Activated CD8-positive, alpha-beta memory T cell treated with anti-CD3 and anti-CD28 coated beads for 24 hours (primary cell): ENCODE measurements around the gene LHX4.

Source experiments
- DNase-seq: peaks from one replicate; pipeline ENCODE4 v3.0.0-alpha.2; 2020

Gene LHX4

DNA sequence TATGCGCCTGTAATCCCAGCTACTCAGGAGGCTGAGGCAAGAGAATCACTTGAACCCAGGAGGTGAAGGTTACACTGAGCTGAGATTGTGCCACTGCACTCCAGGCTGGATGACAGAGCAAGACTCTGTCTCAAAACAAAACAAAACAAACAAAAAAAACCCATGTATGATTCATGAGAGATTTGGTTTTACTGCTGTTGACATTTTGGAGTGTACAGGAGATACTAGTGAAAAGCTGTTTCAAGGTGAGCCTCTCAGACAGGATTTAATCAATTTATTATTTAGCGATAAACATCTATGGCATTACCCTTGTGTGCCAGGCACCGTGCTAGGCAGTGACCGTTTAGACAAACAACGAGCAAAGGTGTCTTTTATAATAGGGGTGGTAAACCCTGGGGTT, 16.5 kb downstream of the LHX4 start:
- DNase-seq: no peak

DNA sequence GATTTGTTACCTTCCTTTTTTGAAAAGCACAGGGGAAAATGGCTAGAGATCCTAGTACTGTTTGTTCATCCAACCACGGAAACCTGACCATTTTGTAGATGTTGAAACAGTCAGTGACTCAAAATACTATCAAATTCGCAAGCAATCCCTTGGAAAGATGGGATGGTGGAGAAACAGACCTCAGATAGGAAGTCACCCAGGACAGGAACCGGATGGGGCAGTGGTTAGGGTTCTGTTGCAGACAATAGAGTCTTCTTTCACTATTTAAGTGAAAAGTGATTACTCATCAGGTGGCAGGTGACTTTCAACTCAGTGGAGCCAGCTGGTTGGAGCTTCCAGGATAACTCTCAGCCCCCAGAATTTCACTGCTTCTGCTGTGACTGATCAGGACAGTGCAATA, 17.0 kb downstream of the LHX4 start:
- no peak for DNase-seq

DNA sequence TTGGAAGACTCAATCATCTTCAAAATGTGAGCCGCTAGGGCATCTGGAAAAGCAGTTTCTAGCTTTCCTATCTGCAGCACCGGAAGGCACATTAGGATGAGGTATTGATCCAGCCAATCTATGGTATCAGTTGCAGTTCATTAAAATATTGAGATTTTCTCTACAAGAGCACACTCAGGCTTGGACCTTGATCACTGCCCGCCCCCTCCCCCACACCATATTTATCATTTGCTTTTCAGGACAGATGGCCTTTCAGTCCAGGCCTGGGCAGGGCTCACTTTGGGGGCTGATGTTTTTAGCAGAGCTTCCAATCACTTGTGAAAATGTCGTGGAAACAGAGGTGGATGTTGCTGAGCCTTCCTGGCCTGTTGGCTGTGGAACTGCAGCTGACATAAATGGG, 17.5 kb downstream of the LHX4 start:
- no peak for DNase-seq

DNA sequence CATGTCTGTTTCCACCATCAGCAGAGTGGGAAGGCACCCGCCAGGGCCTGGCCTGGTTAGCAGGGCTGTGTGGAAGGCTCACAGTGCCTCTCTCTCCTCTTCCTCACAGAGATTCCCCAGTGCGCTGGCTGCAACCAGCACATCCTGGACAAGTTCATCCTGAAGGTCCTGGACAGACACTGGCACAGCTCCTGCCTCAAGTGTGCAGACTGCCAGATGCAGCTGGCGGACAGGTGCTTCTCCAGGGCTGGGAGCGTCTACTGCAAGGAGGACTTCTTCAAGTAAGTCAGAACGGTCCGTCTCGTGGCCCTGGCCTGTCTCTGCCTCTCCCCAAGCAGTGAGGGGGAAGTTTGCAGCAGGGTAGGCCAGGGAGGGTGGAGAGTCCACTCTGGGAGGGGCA, 18.1 kb downstream of the LHX4 start:
- no peak for DNase-seq

DNA sequence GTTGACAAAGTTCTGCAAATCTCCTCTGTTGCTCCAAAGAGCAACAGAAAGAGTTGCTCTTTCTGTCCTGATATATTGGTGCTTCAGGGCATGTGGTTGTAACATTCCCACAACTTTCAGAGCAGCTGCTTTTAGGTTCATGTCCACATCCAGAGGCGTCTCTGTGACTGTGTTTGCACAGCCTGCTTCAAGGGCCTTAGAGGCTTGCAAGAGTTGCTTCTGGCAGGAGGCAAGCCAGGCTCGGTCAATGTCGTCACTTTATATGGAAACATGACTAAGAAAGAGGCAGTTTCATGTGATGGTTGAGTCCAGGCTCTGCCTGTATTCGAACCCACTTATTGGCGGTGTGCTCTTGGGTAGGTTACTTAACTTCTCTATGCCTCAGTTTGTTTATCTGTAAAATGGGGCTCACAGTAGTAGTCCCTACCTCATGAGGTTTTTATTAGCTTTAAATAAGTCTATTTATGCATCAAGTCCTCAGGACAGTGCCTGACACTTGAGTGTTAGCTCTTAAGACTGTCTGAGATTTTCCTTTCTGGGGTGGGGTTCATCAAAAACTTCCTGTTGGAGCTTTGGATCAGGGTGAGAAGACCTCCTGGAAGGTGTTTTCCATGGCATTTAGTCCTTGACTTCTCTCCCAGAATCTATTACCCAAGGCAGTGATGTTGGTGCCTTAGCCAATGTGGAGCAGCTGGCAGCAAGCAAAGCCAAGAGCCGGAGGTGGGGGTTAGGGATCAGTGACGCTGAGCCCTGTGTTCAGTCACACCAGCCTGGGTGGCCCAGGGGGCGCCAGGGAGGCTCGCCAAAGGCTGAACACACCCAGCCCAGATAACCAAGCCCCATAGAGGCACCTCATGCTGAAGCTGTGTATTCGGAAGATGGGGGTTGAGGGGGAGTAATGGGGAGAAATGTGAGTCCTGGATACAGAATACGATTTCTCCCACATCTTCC, 18.9 kb downstream of the LHX4 start:
- no peak for DNase-seq

DNA sequence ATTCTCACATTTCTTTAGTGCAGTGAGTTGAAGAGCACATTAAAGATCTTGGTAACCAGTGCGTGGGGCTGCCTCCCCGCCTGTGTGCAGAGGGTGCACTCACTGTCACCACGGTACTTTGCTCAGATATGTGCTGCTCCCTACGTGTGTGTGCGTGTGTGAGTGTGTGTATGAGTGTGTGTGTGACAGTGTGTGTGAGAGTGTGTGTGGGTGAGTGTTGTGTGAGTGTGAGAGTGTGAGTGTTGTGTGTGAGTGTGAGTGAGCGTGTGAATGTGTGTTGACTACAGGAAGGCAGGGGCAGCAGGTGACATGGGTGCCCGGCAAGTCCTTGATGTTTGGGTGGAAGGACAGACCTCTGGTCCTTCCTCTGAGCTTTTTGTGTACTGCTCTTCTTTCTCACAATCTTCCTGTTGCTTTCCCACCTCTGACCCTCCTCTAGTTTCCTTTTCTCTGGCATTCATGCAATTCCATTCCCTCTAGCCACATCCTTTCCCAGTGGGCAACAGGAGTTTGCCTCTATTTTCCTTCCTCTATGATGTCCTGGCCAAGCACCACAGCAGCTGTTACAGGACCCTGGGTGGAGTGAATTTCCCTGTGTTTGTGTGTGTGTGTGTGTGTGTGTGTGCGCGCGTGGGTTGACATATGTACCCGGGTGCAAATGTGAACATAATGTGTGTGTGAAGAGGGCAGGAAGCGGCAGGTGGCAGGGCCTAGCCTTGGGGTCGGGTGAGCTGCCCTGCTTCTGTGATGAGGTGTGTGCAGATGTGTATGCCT, 19.8 kb downstream of the LHX4 start:
- no peak for DNase-seq

DNA sequence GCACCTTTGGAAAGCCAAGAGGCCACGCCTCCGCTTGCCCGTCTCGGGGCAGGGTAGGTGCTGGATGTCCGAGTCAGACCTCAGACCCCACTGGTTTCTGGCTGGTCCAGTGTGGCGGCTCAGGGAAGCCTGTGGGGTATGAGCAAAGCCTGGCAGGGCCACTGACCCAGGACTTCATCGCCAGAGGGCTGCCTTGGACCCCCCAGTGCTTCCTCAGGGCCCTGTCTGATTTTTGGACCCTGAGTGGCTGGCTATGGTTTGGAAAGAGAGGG, 20.4 kb downstream of the LHX4 start:
- DNase-seq: no peak

DNA sequence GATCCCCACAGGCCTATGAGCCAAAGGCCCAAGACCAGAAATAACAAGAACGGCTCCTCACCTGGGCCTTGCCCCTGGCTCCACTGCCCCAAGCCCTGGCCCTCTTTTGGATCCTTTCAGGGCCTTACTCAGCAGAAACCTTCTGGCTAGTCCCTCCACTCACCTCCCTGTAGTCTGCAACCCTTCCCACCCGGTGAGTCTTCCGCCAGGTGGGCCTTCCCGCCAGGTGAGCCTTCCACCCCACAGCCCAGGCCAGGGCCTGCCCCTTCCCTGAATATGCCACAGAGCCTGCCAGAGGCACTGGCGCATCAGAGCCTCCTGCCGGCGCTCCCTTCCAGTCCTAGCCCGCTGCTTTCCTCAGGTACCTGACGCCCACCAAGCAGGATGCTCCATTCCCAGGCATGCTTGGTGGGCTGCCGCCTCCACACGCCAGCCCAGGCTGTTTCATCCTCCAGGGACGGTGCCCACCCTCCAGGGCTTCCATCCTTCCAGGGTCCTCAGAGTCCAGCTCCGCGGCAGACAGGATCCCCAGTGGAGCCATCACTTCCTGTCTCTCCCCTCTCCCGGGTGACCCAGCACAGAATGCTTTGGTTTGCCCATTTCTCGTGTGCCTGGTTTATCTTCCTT, 20.9 kb downstream of the LHX4 start:
- no peak for DNase-seq

DNA sequence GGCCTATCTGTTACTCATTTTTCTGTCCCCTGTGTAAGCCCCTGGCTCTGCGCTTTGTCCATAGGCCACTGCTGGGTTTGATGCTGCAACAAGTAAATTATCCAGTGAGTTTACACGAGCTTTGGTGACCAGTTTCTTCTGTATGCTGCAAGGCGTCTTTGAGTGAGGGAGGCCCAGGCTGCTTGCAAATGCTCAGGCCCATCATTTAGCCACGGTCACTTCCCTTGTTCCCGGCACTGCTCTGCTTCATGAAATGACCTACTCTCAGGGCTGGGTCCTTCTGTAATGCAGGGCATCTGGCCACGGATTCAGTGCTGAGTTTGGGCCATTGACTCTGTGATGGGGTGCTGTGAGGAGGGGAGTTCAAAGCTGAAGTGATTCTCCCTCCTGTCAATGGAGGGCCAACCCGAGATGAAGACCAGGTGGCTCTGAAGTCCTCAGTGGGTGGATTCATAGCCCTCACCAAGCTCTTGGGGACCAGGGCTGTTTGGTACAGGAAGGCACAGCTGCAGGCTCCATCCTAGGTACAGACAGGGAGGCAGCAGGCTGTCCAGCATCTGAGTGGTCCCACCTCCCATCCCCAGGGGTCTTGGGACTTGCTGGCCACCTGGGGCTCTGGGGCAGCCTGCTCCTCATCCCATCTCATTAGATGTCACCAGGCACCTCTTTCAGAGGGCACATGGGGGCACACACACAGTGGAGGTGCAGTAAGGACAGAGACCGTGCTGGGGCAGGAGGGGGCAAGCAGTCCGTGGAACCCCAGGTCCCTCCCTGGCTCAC, 21.7 kb downstream of the LHX4 start:
- DNase-seq: no peak

DNA sequence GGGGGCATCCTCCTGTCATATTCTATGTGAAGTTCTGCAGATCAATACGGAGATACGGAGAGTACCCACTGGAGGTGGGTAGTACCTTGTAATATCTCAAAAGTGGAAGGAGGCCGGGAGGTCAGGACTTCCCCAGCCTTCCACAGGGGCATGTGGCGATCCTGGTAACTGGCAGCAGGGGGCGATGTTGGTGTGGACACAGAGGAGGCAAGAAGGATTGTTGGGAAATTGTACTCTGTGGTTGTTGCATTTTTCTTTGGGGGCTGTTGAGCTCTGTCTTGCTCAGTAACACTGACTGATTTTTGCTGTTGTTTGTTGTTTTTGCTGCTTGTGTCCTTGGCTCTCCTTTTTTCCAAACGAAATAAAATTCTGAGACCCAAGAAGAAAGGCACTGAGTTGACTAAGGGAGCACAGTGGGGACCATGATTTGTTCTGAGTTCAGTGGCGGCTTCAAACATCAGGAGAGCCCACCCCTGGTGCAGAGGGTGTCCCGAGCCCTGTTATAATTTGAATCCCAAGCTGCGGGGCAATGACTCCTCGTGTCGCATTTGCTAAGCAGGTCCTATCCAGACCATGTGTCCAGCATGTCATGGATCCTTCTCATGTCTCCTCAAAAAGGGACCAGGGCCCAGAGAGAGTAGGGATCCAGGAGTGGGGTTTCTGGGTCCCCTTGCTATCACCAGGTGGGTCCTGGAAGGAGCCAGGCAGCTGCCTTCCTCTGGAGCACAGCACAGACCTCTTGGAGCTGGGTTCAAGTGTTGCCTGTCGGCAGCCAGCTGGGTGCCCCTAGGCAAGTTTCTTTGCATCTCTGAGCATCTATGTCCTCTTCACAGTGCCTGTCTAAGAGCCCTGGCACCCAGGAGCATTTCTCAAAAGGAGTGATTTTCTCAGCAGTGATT, 22.8 kb downstream of the LHX4 start:
- DNase-seq: peak; percentile 85

DNA sequence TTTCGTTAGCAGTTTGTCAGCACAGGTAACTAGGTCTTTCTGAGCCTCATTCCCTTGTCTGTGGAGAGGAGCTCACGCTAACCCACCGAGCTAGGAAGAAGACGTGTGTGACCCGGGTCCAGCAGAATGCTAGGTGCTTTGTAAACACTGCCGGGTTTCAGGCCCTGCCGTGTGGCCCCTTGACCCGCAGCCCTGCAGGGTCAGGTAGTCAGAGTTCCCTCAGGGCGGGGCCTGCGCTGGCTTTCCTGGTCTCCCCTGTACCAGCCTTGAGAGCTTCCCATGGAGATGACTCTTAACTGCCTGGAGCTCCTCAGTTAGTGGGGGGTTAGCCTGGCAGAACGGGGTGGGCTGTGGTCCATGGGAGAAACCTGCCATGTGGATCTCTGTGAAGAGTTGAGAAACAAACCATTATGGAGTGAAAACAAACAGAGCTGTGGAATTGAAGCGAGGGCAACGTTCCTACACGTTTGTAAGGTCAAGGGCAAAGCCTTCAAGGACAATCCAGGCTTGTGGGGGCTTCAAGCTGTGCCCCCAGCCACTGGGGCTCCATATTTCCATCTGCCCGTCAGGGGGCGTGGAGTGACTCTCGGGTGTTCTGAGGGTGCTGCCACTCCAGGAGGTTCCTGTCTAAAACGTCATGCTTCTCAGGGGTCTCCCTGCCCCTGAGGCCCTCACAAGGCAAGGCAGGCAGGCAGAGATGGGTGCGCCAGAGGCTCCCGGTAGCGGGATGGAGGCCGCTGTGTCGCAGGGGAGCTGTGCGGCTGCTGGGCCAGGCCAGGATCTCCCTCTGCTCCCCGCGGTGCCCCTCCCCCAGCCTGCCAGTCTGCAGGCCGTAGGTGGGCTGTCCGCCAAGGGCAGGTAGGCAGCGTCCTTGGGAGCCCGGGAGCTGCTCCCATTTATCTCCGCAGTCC, 23.8 kb downstream of the LHX4 start:
- DNase-seq: no peak

DNA sequence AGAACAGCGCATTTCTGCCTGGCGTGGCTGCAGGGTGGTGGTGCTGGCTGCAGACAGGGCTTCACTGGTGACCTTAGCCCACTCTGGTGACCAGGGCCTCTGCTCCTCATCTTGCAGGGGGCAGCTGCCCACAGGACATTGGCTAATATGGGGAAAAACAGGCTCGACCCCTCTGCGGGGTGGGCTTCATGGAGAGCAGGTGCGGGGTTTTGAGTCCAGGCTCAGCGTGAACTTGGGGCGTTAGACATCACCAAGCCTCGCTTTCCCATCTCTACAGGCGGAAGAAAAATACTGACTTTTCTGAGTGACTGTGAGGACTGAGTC, 24.4 kb downstream of the LHX4 start:
- DNase-seq: no peak

DNA sequence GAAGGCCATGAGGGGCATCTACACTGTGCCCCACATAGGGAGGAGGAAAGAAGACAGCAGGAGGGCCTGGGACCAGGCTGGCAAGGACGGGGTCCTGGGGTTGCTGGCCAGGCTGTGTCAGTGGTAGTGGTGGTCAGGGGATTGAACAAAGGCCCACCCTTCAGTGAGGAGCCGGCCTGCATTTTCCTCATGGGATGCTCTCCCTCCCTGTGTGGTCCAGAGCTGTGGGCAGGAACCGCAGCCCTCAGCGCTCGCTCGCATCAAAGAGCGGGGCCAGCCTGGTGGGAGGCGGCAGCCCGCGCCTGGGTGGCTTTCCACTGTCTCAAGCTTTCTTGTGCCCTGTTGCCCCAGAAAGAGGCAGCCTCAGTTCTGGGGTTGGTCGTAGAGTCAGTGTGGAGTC, 24.8 kb downstream of the LHX4 start:
- no peak for DNase-seq

DNA sequence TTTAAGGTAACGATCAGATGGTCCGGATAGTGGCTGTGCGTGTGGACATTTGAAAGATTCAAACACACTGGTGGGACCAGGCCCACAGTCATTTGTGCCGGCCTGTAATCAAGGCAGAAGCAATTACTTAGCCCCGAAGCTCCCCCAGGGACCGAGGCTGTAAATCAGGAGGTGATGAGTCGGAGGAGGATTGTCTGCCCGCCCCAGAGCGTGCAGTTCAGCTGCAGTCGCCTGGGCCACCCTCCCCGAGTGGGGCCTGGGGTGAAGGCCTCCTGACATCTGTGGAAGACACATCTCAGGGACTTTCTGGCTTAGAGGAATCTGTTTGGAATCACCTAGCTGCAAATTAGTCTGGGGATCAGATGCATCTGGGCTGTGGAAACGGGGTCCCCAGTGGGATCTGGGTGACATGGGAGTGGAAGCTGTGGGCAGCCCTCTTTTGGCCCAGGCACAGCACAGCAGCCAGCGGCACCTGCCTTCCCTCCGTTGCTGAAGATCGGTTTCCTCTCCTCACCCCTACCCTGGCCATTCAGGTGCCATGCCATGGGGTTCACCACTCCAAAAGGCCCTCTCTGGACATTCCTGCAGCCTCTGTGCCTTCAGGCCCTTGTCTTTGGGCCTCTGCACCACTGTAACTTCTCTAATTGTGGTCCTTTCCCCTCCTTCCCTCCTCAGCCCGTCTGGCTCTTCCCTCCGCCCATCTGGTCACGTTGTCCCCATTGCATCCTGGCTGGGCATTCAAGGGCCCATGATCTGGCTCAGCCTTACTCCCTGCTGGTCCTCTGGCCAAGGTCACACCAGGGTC, 25.7 kb downstream of the LHX4 start:
- DNase-seq: no peak

DNA sequence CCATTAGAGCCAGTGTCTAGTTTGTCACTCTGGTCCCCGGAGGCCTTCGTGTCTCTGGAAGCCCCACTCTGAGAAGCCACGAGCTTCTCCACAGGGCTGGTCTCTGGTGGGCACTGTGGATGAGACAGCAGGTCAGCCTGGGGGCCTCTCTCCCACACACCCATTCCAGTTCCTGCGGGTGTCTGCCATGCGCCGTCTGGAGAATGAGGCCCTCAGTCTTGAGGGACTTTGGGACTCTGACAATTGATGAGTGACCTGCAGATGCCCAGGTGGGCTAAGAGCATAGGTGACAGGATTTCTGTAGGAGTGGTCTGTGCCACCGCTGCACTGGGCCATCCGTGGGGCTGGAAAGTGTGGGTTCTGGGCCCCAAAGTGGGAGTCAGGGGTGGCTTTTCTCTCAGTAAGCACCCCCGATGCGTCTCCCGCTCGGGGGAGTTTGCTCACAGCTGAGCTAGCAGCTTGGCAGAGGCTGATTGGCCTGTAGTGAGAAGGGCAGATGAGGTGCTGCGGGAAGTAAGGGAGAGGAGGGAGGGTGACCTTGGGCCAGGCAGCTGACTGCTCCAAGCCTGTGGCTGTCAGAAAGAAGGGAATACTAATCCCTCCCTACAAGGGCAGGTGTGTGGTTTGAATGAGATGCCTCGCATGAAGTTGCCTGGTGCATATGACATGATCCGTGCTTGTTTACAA, 26.4 kb downstream of the LHX4 start:
- DNase-seq: no peak

DNA sequence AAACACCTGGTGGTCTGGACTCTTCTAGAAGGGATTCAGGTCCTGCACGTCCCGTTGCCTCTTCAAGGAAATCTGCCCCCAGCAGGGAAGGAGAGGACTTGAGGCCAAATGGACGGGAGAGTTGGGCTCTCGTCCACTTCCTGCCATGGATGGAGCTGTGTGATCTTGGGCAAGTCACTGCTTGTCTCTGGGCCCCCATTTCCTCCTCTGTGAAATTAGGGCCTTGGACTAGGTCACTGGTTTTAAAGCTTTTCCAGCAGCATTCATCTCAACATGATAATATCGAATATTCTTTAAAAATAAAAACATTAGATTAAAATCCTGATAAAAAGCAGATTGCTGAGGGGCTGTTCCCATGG, 26.9 kb downstream of the LHX4 start:
- DNase-seq: no peak

DNA sequence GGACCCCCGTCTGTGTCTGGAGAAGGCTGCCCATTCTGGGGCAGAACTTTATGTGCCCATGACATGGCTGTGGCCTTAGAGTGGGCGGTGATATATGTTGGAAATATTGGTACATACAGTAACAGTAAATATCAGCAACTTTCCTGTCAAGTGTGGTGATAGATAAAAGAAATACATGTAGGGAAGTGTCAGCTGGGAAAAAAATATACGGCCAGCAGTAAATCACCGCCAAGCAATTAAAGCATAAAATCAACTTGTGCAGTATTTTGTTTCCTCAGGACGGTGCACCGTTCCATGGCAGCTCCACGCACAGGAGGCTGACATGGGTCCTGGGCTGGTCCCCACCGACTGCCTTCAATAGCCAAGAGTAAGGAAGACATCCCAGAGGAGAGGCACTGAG, 27.4 kb downstream of the LHX4 start:
- DNase-seq: no peak

DNA sequence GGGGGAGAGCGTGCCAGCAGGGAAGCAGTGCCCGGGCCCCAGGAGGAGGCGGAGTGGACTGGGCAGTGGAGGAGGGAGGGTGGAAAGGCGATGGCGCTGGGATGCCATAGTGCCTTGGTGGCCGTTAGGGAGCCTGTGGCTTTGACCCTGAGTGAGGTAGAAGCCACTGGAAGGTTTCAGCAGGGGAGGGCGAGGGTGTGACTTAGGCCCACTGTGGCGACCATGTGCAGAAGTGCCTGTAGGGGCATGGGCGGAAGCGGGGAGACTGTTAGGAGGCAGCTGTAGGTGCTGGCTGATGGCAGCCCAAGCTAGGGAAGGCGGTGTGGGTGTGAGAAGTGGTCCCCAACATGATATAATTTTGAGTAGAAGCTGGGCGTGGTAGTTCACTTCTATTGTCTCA, 28.2 kb downstream of the LHX4 start:
- DNase-seq: no peak

DNA sequence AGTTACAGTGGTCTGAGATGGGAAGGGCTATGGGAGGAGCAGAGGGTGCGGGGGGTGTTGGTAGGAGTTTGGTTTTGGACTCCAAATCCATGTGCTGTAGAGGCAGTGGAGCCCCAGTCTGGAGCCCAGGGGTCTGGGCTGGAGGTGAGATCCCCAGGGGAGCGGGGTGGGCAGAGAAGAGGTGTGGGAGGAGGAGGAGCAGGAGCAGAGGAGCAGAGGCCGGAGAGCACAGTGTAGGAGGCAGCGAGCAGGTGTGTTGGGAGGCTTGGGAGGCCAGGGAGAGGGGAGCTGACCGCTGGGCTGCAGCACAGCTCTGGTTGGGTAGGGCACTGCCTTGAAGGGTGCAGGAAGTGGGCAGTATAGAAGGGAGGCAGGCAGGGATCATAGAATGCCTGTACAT, 28.9 kb downstream of the LHX4 start:
- no peak for DNase-seq
